Islet precursor cell (in vitro differentiated cells): ENCODE results near the gene GUCA2B.

ENCODE experiments used
- DNase-seq: peaks from one replicate; pipeline ENCODE4 v3.0.0-alpha.2; 2018

GUCA2B gene

DNA sequence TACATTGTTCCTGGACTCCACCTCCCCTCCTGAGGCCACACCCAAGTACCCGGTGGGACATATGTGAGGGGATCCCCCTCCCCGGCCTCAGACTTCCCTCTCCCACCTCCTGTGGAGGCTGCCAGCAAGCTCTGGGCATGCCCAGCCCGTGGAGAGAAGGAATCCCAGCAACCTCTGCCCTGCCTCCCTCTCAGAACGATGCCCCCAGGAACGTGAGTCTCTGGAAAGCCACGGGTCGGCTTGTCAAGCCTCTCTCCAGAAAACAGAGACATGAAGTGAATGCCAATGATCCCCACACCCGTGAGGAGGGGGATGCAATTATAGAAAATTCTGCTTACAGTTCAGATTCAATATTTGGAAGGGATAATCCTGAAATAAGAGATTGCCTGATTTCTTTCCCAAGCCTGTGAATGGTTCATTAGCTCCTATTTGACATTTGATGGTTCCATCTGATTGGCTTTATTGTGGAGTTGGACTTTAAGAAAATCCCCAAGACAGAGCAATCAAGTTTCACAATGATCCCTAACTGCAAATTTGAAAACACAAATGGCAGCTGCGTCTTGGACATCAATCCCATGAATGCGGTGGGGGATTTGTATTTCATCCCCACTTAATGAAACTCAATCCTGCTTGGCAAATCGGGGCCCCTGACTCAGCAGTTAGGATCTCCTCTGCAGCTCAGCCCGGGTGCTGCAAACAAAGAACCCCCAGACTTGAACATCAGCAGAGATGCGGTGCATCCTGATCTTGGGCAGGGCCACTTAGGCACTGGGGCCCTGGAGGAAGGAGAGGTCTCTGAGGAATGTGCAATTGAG lies 9.1 kb upstream of the GUCA2B start:
- no peak for DNase-seq

DNA sequence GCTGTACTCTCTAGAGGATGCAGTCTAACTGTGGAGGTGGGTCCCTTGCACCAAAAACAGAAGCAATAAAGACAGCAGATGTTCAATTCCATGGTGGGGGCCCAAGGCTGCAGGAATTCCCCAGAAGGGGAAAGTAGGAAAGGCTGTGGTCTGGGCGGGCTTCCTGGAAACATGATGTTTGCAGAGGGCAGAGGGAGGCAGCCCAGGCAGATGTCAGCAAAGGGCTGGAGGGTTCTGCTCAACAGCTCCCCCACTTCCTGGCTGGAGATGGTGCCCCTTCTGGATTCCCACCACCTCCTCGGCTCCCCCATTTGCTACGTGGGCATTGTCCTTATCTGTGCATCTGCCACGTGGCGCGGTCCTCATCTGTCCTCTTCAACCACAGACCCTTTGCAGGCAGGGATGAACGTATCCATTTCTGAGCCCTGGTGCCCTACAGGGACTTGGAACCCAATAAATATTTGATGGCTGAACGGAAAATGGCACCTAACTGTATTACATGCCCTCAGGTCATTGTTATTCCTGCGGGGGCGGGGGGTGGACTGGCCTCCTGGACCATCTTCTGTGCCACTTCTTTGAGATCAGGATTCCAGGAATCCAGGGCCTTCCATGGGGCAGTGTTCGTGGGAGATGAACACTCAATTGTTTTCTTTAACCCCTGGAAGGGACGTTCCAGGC lies 8.4 kb upstream of the GUCA2B start:
- DNase-seq = no peak

DNA sequence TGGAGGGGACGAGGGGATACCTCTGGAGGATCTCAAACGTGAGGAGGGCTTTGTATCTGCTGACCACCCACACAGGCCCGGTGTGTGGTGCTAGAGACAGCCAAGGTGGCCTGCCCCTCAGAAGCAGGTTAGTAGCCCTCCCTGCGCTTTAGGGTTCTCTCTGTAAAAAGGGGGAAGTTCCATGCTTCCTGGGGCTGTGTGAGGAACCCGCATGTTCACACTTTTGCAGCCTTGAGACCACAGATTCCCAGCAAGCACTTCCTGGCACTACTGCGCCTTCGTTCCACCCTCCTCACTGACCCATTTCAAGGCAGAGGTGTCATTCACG lies 7.9 kb upstream of the GUCA2B start:
- no peak for DNase-seq

DNA sequence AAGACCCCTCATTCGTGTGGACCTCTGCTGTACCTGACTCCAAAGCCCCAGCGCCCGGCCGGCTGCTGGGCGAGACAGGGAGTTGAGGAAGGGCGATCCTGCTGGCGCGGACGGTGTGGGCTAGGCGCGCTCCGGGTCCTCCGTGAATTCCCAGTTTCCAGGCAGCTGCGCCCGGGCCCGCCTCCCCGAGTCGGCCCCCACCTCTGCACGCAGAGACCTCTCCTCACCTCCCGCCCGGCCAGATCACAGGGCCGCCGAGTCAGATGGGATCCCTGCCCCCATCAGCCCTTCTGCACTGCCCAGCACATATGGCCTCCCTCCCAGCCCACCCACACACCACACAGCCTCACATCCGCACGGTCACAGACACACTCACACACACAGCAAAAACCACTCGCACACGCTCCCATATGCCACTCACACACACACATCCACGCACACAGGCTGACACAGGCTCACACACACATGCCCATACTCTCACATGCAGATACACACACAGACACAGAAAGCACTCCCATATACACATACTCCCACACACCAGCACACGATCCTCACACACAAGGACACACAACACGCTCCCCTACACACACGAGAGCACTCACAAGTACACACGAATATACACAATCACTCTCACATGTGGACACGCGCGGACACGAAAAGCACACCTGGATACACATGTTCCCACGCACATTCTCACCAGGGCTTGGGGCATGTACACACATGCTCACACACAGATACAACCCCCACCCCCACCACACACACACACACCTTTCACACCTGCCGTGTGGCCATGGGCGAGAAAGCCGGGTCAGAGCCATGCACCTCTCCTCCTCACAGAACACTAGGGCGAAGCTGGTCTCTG lies 7.2 kb upstream of the GUCA2B start:
- DNase-seq = no peak

DNA sequence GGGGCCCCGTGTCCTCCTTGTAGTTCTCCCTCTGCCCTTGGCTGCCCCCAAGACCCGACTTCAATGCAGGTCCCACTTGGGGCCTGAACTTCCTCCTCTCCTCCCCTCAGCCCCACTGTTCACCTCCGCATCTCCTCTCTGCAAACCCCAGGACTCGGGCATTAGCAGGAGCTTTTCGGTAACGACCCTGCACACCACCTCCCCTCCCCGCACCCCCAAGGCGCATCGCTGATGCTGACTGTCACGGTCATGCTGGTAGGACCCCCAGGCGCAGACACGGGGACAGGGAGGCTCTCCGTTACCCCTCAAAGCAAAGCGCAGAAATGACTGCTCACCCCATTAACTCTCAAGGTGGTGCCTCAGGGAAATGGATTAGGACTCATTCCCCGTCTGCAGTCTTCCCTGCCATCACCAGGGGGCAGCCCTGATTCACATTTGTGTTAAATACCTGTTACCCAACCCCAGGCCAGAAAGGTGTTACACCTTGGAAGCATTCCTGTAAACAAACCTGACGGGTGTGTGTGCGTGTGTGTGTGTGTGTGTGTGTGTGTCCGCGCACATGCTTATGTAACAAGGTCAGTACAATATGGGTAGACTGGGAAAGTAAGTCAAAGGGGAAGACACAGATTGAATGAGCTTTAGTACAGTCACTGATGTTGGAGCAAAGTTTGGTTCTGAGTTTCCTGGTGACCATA lies 6.4 kb upstream of the GUCA2B start:
- peak; percentile 88 for DNase-seq

DNA sequence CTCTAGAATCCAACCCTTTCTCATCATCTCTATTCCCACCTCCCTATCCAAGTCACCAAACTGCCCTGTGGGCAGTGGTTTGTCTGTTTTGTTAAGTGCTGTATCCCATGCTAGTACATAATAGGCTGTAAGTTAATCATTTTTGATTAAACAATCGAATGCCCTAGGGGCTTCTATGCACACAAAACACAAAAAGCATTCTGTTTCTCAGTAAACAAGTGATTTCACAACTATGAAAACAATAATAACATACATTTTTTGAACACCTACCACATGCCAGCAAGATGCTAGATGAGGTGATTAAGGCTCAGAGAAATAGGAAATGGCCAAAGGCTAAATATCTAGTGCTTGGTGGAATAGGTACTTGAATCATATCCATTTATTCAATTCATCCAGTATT lies 5.0 kb upstream of the GUCA2B start:
- no peak for DNase-seq

DNA sequence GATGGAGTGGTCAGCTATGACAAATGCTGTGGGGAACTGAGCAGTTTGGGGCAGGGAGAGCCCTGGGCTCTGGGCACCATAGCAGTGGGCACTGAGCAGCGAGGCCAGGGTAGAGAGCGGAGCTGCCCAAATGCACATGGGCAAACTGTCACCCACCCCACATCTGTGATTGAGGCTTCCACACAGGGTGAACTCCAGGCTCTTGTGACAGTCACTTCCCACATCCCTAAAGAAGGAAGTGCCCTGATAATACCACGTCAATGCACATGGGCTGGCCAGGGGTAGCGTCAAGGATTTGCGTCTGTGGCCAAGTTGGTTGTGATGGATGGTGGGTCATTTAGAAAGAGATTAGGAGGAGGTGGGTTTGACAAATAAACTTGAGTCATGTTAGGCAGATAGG lies 2.6 kb upstream of the GUCA2B start:
- peak; percentile 25 for DNase-seq

DNA sequence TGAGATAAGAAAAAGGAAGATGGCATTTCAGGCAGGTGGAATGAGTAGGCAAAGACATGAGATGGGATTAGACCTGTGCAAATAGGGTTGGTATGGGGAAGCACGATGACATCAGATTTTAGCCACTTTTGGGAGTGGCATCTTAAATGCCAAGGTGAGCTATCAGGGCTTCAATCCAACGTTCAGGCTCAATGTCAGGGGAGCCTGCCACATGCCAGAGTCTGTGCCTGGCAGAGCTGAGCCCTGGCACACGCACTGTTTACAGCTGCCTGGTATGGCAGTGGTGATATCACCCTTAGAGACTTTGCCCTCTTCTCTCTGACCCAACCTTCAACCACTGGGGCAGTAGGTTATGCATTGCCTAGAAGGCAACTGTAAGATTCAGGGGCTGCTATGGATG lies 1.1 kb upstream of the GUCA2B start:
- no peak for DNase-seq

DNA sequence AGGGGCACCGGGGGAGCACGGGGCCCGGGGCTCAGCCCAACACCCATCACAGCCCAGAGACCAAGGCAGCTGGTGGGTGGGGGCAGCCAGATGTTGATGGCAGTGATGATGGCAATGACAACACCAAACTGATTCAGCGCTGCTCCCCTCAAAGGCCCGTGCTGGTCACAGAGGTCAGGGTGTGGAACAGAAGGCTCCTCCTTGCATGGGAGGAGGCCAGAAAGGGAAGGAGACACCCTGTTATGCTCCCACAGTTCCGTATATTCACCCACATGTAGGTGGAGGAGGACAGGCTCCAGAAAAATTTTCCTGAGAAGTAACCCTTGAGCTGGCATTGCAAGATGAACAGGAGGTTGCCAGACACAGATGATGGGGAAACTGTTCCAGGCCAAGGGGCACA lies 414 bp downstream of the GUCA2B start:
- no peak for DNase-seq

DNA sequence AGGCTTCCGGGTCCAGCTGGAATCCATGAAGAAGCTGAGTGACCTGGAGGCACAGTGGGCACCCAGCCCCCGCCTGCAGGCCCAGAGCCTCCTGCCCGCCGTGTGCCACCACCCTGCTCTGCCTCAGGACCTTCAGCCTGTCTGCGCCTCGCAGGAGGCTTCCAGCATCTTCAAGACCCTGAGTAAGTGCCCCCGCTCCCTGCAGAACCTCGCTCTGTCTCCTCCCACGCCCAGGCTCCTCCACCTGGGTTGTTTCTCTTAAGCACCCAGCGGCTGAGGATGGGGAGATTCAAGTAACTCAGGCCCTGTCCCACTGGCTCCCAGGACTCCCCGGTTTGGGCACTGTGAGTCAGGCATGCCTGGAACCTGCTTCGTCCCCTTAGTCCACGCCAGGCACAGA lies 1.5 kb downstream of the GUCA2B start:
- DNase-seq = peak; percentile 42

DNA sequence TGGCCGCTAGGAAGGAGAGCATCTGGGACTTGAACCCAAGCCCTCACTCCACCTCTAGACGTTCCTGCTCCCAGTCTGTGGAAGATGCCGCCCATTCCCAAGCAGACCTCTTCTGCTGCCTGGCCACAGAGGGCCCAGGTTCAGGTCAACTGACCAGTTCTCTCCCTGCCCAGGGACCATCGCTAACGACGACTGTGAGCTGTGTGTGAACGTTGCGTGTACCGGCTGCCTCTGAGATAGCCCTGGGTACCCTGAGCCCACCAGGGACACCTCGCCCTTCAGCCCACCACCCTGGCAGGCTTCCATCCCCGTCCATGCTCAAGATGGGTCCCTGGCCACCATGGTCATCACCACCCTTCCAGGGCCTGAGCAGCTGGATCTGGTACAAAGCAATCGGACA lies 2.2 kb downstream of the GUCA2B start:
- DNase-seq = no peak

DNA sequence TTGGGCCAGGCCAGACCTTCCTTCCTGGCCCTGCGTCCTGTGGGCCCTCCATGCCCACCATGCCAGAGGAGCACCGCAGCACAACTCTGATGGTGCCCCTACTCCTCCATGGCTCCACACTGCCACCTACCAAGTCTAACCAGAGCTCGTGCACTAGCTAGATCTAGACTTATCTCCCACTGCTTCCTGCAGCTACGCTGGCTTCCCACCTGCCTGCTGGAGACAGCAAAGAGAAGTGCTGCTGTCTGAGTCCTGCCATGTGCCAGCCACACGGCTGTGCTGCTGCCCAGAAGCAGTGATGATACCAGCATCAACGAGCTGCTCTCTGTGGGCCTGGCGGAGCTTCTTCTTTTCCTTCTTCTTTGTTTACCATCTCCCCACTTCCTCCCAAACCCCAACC lies 4.5 kb downstream of the GUCA2B start:
- no peak for DNase-seq

DNA sequence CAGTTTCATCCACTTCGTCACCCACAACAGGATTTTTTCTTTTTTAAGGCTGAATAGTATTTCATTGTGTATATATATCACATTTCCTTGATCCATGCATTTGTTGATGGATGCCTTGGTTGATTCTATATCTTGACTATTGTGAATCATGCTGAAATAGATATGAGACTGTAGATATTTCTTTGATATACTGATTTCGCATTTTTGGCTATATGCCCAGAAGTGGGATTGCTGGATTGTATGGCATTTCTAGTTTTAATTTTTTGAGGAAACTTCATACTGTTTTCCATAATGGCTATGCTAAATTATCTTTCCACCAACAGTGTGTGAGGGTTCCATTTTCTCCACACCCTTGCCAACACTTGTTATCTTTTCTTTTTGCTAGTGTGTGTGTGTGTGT lies 5.0 kb downstream of the GUCA2B start:
- DNase-seq = no peak

DNA sequence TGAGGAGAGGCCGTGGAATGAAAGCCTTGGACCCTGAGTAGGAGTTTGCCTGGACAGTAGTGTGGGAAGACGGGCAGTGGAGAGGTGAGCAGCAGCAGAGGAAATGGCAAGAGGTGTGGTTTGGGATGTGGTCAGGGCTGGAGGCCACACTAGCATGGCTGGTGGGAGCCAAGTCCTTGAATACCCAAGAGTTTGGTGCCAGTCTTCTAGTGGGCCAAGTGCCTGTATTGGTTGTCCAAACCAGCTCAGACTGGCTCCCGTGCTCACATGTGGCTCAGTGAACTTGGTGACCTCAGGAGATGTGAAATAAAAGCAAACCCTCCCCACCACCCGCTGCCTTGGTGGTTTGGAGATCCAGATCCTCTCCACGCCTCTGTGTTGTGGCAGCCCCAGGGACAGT lies 9.0 kb downstream of the GUCA2B start:
- no peak for DNase-seq

DNA sequence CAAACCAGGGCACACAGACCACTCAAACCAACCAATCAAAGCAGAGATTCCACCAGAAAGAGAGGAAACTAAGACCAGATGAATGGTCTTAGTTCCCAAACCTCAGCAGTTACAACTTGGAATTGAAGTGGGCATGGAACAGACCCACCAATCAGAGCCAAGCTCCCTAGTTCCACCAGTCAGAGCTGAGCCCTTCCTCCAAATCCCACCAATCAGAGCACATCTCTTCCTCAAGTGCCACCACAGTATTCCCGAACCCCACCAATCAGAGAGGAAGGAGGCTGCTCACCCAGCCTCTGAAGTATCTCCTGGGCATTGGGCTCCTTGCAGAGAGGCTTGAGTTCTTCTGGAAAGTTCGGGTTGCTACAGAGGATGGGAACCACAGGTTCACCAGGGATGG lies 9.9 kb downstream of the GUCA2B start:
- no peak for DNase-seq

DNA sequence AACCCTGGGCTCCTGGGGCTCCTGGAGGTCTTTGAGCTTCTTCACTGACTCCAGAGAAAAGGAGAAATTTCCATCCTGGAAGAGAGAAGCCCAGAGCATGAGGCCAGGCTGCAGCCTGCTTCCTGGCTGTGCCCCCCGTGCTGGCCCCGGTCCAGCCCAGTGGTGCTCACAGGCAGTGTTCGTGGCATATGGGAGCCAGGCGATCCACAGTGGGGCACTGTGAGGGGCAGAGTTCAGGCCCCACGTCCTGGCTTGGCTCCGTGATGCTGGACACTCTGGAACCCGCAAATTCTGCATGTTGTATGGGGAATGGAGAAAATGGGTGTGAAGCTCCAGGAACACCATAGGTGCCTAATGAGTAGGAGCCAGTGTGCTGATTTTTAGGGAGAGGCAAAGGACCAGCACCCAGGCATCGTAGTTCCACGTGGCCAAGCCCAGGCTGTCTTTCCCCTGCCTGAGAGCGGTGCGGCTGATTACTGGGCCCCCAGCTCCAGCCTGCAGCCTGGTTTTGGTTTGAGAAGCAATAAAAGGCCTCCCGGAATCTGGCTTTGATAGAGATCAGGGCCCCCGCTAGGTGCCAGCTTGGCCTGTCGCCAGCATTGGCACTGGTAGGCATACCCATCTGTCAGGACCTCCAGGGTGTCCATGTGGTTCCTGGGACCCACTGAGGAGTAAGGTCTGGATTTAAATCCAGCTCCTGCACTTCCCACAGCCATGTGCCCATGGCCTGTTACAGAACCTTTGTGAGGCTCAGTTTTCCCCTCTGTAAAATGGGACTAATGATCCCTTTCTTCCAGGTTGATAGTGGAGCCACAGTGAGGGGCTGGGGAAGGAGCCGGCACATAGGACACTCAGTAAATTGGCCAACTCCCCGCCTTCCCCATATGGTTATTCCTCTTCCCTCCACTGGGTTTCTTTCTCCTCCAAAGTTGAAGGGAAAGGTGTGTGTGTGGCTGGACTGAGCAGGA lies 10.6 kb downstream of the GUCA2B start:
- DNase-seq = peak; percentile 48

DNA sequence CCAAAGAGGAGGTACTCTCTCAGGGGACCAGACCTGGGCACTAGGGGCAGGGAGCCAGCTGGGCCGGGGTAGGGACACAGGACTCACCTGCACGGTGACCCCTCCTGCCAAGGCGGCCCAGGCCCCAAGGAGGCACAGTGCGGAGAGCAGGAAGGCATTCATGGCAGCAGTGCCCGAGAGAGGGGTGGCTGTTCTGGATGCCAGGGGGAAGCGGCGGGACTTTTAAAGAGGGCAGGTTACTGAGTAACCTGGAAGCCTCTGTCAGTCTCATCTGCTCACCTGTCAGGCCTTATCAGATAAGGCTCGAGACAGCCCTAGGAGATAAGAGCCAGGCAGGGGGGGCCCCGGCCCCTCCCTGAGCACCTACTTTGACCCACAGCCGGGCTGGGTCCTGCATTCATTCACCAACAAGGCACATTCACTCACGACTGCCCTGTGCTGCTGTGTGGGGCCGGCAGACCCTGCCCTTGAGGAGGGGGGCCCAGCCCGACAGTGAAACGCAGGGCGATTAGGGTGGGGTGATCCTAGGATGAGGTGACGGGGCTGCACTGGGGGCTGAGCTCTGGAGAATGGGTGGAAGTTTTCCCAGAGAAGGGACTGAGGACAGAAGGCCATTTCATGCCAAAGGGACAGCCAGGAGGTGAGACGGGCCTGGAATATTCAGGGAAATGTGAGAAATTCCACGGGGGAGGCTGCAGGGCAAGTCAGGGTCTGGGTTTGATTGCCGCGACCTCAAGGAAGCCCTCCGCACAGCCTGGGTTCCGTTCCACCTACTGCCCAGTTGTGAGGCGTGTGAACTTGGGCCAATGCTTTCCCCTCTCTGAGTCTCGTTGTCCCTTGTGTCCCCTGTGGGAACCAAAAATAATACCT lies 11.6 kb downstream of the GUCA2B start, which contains the start of gene GUCA2A:
TSS of gene GUCA2A (minus strand) at position 195 of the 870 bp plus-strand sequence. CDS start at position 162, 33 bp downstream.
- DNase-seq = peak; percentile 51

DNA sequence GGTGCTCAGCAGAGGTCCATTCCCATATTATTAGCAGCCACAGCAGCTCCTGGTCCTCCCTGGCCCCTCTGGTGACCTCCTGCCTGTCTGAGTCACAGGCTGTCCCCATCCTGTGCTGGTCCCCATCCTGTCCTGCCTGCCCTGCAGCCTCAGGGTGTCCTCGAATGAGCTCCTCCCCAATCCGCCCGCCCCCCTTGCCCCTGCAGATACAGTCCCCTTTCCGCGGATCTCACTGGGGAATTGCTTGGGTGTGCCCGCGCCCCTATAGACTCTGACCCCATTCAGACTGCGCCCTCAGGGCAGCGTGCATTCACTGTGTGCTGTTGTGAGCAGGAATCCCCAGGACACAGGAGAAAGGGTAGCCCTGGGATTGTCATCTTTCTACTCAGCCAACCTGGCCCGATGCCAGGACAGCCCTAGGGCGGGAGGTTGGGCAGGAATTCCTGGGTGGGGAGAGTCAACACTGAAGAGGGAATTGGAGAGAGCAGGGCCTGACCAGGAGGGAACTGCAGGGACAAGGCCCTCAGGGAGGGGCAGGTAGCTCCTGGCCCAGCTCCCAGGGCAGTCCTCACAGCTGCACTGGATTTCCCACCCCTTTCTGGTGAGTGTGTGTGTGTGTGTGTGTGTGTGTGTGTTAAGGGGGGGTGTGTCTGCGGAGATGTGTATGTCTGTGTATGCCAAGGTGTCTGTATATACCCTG lies 12.5 kb downstream of the GUCA2B start:
- peak; percentile 93 for DNase-seq

DNA sequence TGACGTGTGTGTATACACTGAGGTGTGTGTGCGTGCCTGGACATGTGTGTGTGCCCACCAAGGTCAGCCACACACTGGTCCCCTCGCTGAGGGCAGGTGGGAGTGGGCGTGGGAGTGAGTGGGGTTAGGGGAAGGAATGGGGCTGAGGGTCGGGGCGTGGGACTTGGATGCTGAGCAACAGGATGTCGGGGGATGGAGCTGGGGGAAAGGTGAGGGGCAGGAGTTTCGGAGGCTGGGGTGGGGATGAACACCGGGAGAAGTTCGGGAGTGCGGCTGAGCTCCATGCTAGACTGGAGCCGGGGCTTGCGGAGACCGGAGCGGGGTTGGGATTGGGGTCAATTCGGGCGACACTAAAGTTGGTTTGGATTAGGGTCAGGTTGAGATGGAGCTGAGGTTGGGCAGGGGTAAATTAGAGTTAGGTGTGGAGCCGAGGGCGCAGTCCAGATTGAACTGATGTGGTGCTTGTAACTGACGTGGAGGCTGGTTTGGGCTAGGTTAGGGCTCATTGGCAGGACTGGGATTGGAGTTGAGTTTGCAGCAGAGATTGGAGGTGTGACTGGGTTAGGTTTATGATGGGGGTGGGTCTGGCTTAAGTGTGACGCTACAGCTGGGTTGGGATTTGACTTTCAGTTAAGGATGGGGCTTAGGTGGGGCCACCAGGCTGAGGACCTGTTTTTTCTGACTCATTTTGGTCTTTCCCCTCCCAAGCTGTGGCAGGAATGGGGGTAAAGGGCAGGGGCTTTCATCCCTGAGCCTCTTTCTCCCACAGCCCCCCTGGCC lies 14.6 kb downstream of the GUCA2B start:
- peak; percentile 69 for DNase-seq

DNA sequence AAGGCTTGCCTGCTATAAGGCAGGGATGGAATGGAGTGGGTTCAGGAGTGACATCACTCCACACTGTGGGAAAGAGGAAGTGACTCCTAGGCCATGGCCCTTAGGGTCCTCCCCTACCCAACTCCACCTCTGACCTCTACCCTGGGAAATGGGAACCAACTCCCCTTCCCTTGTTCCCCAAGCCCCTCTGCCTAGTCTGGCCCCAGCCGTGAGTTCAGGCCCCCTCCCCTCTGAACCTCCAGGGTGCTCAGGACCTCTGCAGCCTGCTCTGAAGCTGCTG lies 15.1 kb downstream of the GUCA2B start:
- no peak for DNase-seq
